GM18526 (cell line): ENCODE results near the gene RHOD.

ENCODE experiments used
- POLR2A ChIP-seq: IDR thresholded peaks from 3 replicates; pipeline ENCODE4 v1.6.1; 2011; ENCODE audit not compliant: insufficient read length; ENCODE audit errors: extremely low read depth

Gene RHOD

DNA sequence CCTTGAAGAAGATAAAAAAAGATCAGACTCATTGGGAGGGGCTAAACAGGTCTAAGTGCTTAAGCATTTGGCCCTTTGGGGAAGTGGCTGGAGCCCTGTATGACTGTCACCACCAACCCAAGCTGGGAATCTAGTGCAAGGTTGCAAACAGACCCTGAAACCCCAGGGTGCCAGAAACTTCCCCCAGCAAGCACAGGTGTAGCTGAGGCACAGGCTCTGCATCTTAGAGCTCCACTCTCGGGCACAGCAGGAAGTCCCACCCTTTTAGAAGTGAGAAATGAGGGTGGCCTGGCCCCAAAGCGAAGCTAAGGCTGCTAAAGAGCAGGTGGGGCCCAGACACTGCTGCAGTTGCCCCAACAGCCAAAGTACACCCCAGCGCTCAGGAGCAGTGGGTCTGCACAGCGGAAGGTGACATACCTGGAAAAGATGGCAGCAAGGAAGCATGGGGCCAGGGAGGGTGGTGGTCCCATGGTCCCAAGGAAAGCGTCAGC is 56.6 kb downstream of the RHOD start:
- peak; percentile 42 for TF ChIP-seq POLR2A

DNA sequence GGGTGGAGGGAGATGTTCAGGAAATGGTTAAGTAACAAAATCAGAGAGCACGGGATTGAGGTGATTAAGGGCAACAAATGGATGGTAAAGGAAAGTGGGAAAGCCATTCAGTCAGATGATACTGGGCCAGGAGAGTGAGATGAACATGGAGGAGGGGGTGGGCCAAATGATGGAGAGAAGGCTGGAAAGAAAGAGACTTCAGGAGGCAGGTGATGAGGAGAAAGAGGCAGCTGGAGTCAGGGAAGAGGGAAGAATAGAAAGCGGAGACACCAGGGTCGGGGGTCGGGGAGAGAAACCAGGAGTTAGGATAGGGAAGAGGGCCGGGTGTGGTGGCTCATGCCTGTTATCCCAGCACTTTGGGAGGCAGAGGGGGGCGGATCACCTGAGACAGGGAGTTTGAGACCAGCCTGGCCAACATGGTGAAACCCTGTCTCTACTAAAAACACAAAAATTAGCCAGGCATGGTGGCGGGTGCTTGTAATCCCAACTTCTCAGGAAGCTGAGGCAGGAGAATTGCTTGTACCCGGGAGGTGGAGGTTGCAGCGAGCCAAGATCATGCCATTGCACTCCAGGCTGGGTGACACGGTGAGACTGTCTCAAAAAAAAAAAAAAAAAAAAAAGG is 57.7 kb downstream of the RHOD start:
- no peak for TF ChIP-seq POLR2A

- no peak for TF ChIP-seq POLR2A
Measured at GRCh38 chr11:67116758-67117105, 60.1 kb downstream of the RHOD start.

- no peak for TF ChIP-seq POLR2A
Measured at GRCh38 chr11:67117176-67117575, 60.5 kb downstream of the RHOD start.

- no peak for TF ChIP-seq POLR2A
Measured at GRCh38 chr11:67117672-67118180, 61.1 kb downstream of the RHOD start.

GRCh38 chr11:67118181-67118766 is 61.6 kb downstream of the RHOD start:
- TF ChIP-seq POLR2A, result no peak

GRCh38 chr11:67118801-67119584 is 62.3 kb downstream of the RHOD start, which contains the start of gene KDM2A:
Gene KDM2A, plus strand, starts transcription at chr11:67119263. Its CDS starts 2,054 bp downstream, at chr11:67121317.
- TF ChIP-seq POLR2A, result peak; percentile 60

GRCh38 chr11:67119585-67120391 is 63.1 kb downstream of the RHOD start:
- no peak for TF ChIP-seq POLR2A

DNA sequence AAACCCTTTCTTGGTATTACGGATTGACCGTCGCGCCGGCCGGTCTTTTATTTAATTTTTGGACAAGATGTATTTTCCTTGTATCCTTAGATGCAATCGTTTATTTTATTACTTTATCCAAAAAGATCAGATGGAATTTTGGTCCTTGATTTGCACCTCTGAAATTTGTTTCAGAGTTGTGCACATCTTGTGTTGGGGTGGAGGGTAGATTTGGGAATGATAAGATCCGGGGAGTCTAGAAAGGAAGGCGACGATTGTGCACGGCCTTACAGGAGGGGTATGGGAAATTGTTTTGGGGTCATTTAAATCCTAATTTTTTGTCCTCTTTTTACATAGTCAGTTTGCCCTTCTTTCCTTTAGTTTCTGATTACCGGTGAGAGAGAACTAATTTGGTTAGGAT is 63.8 kb downstream of the RHOD start:
- no peak for TF ChIP-seq POLR2A

GRCh38 chr11:67120881-67121710 is 64.4 kb downstream of the RHOD start:
- no peak for TF ChIP-seq POLR2A
